Putamen (tissue), 1 donor: Measurements from ENCODE around the gene SMCHD1.
"Not testable (repeated sequence)": the region's sequence is repeated elsewhere in the genome, so short reads cannot be mapped to it uniquely, and the experiment has no call there.

Source experiments
- DNase-seq: peaks from one replicate; pipeline ENCODE4 v3.0.0-alpha.2; 2016; ENCODE audit warnings: low spot score

SMCHD1 gene

GRCh38 chr18:2818281-2818680 lies 162.8 kb downstream of the SMCHD1 start:
- no peak for DNase-seq

DNA sequence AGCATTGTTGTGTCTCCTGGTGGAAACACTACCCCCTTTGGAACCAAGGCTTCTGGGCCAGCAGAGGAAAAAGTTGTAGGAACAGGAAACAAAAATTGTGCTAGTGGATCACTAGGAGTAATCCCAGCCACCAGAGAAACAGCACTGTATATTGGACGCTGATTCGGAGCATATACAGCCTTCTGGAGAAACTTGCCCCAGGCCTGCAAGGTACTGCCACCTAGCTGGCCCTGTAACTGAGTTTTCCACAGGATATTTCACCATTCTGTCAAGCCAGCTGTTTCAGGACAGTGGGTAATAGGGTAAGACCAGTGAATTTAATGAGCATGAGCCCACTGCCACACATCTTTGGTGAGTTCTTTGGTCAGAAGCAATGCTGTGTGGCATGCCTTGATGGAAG lies 166.2 kb downstream of the SMCHD1 start:
- DNase-seq: no peak

- no peak for DNase-seq
Measured at GRCh38 chr18:2822213-2822921, 166.8 kb downstream of the SMCHD1 start.

DNA sequence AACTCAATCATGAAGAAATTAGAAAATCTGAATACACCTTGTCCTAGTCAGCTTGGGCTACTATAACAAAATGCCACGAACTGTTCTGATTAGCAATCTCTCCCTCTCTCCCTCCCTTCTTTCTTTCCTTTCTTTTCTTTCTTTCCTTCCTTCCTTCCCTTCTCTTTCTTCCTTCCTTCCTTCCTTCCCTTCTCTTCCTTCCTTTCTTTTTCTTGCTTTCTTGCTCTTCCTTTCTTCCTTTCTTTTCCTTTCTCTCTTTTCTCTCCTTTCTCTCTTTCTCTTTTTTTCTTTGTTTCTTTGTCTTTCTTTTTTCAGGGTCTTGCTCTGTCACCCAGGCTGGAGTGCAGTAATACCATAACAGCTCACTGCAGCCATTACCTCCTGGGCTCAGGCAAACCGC lies 167.7 kb downstream of the SMCHD1 start:
- no peak for DNase-seq

DNA sequence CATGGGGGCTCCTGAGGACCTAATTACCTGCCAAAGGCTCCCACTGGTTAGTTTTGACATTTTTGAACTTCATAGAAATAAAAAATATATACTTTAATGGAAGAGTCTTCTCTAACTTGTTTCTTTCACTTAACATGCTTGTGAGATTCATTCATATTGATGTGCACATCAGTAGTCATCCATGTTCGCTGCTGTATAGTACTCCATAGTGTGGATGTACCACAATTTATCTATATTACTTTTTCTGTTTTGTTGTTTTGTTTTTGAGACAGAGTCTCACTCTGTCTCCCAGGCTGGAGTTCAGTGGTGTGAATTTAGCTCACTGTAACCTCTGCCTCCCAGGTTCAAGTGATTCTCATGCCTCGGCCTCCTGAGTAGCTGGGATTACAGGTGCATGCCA lies 168.4 kb downstream of the SMCHD1 start:
- DNase-seq: no peak

DNA sequence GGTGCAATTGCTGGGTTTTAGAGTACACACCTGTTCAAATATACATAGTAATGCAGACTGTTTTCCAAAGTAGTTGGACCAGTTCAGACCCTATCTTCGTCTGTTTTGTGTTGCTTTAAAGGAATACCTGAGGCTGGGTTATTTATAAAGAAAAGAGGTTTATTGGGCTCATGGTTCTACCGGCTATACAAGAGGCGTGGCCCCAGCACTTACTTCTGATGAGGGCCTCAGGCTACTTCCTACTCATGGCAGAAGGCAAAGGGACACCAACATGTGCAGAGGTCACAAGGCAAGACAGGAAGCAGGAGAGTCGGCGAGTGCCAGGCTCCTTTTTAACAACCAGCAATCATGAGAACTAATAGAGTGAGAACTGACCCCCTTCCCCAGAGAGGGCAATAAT lies 169.3 kb downstream of the SMCHD1 start:
- no peak for DNase-seq

DNA sequence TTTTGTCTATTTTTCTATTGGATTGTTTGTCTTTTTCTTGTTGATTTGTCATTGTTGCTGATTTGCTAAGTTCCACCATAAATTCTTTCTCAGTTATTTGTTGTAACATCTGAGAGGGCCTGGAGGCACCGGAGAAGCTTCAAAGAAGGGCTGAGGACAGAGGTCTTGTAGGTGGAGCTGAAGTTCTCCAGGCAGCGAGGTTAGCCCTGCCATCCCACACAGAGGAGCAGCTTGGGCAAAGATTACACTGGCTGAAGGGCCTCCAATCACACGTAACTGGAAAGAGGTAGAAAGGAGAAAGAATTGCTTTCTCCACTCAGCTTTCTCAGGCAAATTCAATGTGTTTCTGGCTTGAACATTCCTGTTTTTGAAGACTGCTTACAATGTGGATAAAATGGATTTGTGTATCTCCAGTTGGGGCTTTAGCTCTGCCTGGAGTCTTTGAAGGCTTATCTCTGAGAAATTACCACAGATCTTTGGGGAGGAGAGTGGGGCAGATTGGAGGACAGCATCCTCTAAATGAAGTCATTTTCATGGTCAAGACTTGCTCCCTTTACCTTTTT lies 170.2 kb downstream of the SMCHD1 start:
- DNase-seq: no peak

GRCh38 chr18:2826581-2826980 lies 171.1 kb downstream of the SMCHD1 start:
- no peak for DNase-seq

GRCh38 chr18:2827061-2827460 lies 171.5 kb downstream of the SMCHD1 start:
- DNase-seq: no peak

- DNase-seq: not testable (repeated sequence)
Measured at GRCh38 chr18:2836118-2836517, 180.6 kb downstream of the SMCHD1 start.

DNA sequence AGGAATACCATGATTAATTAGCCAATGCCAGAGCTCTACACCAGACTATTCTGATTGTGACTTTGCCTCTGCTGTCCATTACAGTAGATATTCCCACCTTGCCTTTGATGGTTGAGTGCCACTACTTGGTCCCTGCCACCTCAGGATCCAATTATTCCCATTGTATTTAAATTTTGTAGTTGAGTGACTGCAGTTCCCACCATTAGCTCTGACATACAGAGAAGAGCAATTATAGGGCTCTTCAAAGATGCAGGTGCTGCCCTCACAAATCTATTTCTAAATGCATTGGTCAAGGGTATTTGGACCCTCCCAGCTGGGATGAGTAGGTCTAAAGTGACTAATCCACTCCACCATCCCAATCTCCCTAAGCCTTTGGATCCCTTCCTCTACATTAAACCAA lies 181.8 kb downstream of the SMCHD1 start:
- not testable (repeated sequence) for DNase-seq

GRCh38 chr18:2839202-2839601 lies 183.7 kb downstream of the SMCHD1 start:
- no peak for DNase-seq

DNA sequence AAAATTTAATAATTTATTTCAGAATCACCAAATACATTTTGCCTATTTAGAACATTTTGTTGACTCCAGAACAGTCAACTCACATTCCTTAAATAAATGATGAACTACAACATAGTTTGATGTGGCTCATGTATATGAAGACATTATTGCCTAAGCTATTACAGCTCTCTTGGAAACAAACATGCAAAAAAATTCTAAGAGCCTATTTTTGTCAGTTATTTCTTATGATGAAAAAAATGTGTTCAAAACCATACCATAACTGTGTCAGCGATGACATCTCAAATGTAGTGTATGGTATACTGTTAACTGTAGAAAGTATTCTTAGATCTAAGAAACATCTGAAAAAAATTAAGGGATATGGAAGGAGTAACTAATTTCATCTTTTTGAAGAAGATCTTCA lies 185.0 kb downstream of the SMCHD1 start:
- DNase-seq: no peak

GRCh38 chr18:2843146-2843545 lies 187.6 kb downstream of the SMCHD1 start:
- no peak for DNase-seq

DNA sequence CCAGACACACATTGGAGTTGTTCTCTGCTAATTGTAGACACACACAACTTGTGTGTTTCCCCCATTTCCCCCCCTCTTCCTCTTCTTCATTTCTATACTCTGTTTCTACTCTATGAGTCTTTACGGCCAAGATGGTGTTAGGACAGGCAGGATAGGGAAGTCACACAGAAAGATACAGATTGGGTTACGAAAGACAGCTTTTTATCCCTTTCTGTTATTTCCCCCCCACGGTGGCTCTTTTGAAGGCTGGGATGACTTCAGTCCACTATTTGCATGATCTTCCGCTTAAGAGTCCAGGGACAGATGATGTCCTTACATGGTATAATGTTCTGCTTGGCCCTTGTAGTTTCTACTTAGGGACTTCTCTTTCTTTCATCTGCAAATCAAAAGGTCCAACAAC lies 189.6 kb downstream of the SMCHD1 start:
- no peak for DNase-seq

- no peak for DNase-seq
Measured at GRCh38 chr18:2846636-2847316, 191.2 kb downstream of the SMCHD1 start, which contains the start of gene EMILIN2. Gene EMILIN2, plus strand, starts transcription at chr18:2847006. Its CDS starts 183 bp downstream, at chr18:2847189.

GRCh38 chr18:2847317-2848246 lies 192.1 kb downstream of the SMCHD1 start:
- DNase-seq: no peak

DNA sequence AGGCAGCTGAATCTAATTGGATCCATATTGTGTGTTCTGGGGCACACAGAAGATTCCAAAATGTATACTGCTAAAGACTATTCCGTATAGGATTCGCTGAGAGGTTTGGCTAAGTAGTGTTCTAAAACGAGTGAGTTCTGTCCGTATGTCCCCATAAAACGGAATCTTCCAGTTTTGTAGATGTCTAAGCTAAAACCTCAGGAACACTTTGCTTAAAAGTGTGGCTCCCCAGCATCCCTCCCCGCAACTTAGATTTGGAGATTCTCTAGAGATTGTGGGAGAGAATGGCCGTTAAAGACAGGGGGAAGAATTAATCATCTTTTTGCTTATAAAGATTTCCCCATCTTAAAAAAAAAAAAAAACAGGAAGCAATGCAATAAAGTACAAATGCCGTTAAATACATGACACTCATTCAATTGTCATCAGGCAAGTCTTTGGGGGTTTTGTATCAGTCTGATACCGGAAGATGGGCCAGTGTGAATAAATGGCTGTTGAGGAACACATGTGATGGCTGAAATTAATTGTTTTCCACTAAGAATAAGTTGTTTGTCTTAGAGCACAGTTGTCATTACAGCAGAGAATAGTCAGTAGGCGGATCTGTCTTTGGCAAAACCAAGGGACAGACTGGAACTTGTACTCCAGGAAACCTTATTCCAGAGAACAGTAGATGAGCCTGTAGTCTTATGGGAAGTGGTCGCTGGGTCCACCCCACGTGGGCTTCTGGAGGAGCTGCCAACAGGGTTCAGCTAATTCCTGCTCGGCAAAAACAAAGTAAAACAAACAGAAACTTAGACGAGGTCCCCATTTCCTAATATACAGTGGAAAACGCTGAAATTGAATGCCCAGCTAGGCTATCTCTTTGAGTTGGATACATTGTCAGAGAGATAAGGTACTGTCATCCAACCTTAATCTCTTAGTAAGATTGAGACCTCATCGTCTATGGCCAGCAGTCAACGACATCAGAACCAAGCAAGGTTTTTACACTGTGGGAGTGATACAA lies 193.0 kb downstream of the SMCHD1 start:
- no peak for DNase-seq

GRCh38 chr18:2850816-2851215 lies 195.3 kb downstream of the SMCHD1 start:
- no peak for DNase-seq

DNA sequence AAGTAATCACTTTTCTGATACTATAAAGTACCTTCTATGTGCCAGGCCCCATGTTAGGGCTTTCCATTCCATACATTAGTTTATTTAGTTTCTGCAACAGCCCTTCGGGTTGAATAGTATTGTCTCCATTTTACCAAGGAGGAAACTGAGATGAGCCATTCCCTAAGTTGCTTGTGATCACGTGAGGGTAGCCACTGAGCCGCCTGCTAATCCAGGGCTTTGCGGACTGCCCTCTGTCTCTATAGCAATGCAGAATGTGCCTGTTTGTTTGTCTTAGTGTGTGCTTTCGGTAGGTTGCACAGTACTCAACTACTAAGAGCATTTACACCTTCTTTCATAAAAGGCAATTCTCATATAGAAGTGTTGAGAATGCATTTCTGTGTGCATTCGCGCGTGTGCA lies 196.2 kb downstream of the SMCHD1 start:
- DNase-seq: no peak

DNA sequence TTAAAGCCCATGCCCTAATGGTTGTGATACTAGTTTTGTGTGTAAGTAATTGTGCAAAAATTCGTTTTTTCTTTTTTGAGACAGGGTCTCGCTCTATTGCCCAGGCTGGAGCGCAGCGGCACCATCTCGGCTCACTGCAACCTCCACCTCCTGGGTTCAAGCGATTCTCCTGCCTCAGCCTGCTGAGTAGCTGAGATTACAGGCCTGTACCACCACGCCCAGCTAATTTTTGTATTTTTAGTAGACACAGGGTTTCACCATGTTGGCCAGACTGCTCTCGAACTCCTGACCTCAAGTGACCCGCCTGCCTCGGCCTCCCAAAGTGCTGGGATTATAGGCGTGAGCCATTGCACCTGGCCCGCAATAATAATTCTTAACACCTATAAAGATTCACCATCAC lies 196.9 kb downstream of the SMCHD1 start:
- not testable (repeated sequence) for DNase-seq
